ENCODE measurements around the gene KBTBD8.

- TF ChIP-seq CTCF (IDR thresholded peaks at IDR 0.05; ENCODE audit: borderline replicate concordance, extremely low read depth, low read length, poor library complexity, severe bottlenecking): no peak
- TF ChIP-seq EZH2 (IDR thresholded peaks at IDR 0.05; ENCODE audit: borderline replicate concordance, low read depth, low read length, severe bottlenecking): no peak
Observed at GRCh38 chr3:66971245-66971644, 26.9 kb upstream of the KBTBD8 start.
